ENCODE results near the gene EPB41L4B.
"Not testable (repeated sequence)": the region's sequence is repeated elsewhere in the genome, so short reads cannot be mapped to it uniquely, and the experiment has no call there.

EPB41L4B gene

DNA sequence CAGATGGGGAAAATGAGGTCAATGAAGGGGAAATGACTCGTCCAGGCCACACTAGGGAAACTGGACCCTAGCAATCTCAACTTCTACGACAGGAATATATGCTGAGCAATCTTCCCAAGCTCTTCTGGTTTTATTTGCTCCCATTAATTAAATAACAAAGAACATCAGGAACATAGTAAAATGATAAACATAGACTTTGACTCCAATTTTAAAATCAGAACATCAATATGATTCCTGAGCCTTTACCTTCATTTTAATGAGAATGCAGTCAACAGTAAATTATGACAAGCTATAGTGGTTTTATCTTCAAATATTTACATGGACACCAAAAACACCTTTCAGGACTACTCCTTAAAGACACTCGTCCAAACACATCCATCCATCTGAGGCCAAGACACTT lies 79.7 kb downstream of the EPB41L4B start:
- FAIRE-seq, result no peak

DNA sequence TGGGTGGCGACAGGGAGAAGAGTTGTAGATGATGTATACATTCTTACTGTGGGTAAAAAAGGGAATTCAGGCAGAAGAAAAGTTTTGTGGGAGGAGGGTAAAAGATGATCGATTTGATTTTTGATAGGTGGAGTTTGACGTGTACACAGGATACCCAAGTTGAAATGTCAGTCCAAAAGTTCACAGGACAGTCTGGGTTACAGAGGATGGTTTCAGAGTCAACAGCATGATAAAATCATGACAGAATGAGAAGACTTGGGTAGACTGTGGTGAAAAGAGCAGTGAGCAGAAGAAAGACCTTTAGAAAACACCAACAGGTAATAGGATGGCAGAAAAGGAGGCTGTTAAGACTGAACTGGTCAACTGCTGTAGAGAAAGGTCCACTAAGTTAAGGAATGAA lies 81.6 kb downstream of the EPB41L4B start:
- no peak for FAIRE-seq

DNA sequence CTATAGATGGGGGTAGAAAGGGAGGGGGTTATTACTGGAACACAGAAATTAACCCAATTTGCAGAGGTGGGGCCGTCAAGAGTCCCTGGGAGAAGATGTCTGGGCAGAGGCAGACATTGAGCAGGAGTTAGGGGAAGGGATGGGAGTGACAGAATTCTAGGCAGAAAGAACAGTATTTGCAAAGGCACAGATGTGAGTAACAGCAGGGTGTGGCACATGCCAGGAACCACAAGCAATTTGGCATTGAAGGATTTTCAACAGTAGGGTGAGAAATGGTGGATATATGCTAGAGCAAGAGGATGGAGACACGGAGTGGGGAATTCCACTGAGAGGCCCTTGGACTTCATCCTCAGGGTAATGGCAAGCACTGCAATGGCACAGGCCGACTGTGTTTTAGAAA lies 82.2 kb downstream of the EPB41L4B start:
- no peak for FAIRE-seq

DNA sequence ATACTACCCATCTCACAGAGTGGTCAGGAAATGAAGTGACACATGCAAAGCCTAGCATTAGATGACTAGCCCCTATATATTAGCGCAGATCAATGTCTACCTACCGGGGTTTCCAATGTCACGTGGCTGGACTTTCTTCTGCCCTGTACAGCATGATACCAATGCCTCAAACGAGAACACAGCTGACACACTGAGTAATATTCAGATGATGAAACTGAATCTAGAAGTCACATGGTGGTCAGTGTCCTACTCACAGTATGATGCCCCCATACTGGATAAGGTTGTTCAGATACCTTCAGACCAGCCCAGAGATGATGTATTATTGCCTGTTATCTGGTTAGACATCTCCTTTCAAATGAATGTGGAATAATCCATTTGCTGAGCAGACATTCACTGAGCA lies 82.7 kb downstream of the EPB41L4B start:
- no peak for FAIRE-seq

DNA sequence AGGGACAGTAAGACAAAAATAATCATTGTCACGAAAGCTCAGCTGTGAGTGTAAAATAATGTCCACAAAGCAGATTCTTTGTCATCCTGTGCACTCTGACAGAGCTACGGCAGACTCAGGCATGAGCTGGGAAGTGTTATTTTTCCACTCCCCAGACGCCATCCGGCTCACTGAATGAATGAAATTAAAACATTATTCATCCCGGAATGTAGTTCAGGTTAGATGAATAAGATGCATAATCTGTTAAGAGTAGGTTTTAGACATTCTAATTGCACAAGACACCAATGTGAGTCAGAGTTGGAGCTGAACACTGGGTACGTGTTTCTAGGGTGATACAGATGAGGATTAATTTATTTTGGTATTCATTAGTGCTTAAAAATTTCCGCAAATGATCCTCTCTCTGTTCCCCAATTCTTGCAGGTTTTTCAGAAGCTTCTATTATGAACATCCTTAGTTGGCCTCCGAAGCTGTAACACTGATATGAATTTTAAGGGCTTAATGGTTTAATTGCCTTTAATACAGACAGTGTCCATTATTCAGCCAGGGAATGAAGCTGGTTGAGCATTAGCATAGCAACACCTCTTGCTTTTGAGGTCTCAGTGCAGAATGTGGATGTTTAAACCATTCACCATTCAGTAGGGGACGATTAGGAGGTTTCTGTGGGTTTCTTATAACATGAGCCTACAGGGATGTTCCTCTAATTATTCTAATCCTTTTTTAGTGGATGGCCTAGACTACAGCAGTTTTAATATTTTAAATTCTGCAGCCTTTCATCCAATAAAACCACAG lies 88.2 kb downstream of the EPB41L4B start:
- no peak for FAIRE-seq

DNA sequence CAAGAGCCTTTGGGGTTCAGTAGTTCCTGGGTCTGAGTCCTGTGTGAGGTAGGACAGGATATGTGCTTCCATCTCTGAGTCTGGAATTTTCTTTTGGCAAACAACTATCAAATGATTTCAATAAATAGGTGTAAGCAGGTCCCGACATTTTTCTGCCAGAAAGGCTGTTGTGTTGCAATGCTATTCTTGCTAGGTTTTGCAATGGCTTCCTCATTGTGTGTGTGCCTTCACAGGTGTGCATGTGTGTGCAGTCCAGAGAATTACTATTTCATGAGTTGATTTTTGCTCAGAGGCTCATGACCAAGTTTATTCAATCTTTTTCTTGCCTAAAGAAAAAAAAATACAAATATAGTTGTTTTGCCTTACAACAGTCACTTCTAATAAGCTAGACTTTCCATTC lies 89.3 kb downstream of the EPB41L4B start:
- no peak for FAIRE-seq

DNA sequence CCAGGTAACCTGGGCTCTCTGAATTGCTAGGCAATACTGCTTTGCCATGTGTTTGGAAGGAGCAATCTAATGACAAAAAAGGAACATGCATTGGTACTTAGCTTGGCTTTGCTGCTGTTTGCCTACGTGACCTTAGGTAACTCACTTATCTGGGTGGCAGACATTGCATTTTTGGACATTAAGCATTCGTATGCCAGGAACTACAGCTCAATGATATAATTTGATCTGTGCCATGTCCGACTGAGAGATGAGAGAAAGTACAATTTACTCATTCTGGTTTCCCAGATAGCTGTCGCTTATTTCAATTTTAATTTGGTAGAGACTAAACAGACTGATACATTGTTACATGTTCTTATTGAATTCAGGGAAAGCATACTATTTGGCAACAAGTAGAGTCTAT lies 90.6 kb downstream of the EPB41L4B start:
- FAIRE-seq, result no peak

DNA sequence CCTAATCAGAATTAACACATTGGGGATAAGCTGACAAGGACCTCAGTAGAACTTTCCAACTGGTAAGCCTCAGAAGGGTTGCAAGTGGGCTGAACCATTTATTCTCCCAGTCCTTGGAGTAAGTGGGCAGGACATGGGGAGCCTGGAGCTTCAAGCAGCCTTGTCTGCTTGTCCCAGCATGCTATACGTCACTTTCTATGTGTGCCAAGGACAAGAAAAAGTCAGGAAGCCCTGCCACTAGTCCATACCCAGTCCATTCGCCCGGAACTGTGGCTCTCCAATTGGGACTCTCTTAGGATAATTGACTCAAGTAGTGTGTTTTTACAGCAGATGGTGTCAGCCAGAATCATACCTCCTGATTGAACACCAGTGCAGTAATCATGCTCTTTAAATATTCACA lies 91.2 kb downstream of the EPB41L4B start:
- no peak for FAIRE-seq

DNA sequence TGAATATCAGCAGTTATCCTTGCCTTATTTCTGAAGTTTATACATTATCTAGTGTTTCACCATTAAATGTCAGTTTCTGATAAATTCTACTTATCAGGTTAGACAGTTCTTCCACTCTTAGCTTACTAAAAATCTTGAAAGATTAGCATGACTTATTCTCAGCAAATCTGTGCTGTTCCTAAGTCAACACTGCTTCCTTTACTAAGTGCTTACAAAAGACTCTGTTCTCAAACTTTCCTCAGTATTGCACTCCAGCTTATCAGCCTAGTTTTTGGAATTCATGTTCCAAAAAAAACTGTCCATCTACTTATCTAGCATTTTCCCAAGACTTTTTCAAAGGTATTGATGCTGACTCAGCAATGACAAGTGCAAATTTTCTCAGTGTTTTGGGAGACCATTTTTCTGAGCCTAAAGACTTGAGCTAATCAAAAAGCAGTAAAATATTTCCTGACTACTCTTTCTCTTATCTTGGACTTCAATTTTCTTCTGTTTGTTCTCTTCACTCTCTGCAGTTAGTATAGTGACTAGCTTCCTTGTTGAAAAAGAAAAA lies 92.7 kb downstream of the EPB41L4B start:
- no peak for FAIRE-seq

DNA sequence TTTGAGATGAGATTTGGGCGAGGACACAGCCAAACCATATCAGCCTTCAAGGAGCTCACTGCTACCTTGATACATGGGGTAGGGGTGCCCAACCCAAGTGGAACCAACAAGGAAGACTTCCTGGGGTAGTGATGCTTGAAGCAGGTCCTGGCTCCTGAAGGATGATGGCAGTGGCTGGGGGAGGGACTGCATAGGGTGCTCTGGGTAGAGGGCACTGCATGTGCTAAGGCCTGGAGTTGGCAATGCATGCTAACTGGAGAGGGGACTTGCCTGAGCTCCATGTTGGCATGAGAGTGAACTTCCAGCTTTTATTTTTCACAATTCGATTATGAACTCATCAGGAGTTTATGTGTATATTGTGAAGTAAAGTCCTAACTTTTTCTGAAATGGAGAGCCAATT lies 95.2 kb downstream of the EPB41L4B start:
- FAIRE-seq, result no peak

DNA sequence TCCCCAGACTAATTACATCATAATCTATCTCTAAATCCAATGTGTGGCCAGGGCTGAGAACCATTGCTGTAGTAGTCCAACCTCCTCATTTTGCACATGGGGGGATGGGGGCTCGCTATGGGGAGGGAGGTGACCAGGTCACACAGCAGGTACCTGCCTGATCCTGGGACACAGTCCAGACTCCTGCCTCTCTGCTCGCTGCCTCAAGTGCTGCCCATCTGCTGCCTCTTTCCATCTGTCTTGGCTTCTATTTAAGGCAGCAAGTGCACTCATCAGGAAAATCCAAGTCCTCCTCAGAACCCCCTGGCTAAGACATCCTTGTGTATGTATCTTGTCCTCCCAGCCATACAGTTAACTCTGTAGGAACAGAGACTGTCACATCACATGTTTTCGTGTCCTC lies 96.1 kb downstream of the EPB41L4B start:
- no peak for FAIRE-seq

DNA sequence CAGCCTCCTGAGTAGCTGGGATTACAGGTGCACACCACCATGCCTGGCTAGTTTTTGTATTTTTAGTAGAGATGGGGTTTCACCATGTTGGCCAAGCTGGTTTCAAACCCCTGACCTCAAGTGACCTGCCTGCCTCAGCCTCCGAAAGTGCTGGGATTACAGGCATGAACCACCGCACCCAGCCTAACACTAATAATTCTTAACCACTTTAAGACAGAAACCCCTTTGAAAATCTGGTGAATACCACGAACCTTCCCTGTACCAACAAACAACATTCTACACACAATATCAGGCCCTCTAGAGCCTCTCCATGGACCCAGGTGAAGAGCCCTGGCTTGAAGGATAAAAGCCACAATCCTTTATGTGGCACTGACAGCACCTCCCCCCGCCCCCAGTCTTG lies 102.6 kb downstream of the EPB41L4B start:
- not testable (repeated sequence) for FAIRE-seq

DNA sequence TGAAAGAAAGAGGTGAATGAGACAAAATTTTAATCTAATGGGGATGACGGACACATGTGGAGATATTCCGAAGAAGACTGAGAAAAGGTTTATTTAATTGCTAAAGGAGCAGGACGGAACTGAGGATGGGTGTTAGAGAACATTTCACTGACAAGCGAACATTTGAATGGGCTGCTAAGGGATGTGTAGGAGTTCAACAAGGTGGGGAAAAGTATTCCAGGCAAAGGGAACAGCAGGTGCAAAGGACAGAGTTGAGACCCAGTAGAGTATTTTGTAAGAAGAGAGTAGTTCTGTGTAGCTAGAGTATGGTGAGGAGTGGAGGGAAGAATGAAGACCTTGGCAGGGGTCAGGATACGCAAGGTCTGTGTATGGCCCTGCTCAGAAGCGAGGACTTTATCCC lies 106.4 kb downstream of the EPB41L4B start:
- no peak for FAIRE-seq

DNA sequence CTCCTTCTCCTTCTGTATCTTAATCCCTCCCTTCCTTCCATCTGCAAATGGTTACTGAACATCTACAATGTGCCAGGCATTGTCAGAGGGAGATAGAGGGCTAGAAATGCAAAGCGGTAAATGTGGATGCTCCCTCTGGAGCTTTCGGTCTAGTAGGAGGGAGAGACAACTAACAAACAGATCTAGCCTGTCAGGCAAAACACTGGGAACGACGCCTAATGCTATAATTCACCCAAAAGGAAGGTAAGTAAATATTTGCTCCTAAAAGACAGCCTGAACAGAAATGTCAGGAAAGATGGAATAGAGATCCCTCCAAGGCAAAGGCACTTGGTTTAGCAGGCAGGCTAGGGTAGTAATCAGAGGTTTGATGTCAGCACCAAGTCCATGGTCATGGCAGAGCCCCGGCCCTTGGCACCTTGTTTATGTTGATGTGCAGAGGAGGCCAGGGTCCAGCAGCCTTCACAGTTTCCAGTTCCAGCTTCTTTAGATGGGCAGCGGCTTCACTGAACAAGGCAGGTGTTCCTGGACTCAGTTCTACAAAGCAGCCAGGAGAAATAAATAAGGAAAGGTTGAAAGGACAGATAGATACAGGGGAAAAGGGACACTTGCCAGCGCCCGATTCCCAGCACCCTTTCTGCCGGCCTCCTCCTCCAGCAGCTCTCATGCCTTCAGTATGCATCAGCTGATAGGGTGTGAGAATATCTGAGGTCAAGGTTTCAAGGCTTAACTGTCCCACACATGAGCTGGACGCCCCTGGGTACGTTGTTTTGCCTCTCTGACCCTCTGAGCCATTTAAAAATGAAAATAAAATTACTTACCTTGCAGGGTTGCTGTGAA lies 107.4 kb downstream of the EPB41L4B start:
- FAIRE-seq, result no peak

DNA sequence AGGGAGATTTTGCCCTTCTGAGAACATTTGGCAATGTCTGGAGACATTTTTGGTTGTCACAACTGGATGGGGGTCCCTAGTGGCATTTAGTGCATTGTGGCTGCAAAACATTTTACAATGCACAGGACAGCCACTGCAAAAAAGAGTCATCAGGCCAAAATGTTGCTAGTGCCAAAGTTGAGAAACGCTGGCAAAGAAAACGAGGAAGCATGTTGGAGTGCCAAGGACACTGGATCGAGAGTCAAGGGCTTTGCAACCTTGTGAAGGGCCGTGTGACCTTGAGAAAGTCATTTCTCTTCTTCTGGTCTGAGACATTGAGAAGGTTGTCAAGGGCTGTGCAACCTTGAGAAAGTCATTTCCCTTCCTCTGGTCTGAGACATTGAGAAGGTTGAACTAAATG lies 108.1 kb downstream of the EPB41L4B start:
- no peak for FAIRE-seq

DNA sequence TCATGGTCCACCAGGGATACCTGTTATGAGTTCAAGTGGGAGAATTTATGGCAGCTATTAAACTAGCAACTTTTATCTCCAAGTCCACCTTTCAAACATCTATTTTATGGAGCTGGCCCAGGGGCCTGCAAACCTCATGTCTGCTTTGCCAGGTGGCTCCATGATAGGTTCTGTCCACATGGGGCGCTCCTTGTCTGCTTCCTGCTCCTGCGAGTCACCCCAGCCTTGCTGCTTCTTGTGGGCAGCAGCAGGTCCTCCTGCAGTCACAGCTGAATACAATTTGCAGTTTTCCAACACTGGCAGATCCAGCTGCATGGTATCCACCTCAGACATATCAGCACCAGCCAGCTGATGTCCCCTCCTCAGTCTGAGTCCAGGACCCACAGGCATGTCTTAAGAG lies 114.2 kb downstream of the EPB41L4B start:
- FAIRE-seq, result no peak

DNA sequence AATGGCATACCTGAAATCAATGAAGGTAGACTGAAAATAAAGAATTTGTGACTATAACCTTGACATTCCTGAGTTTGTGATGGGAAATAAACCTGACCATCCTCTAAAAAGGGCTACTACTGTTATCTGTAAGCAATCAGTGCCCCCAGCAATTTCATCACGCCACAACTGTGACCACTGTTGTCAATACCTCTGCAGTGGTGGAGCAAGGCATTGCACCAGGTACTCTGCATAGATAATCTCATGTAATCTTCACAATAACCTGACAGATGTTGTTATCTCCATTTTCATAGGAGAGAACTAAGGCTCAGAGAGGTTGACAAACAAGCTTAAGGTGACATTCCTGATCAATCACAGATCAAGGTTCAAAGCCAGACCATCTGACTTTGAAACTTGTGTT lies 115.3 kb downstream of the EPB41L4B start:
- no peak for FAIRE-seq

DNA sequence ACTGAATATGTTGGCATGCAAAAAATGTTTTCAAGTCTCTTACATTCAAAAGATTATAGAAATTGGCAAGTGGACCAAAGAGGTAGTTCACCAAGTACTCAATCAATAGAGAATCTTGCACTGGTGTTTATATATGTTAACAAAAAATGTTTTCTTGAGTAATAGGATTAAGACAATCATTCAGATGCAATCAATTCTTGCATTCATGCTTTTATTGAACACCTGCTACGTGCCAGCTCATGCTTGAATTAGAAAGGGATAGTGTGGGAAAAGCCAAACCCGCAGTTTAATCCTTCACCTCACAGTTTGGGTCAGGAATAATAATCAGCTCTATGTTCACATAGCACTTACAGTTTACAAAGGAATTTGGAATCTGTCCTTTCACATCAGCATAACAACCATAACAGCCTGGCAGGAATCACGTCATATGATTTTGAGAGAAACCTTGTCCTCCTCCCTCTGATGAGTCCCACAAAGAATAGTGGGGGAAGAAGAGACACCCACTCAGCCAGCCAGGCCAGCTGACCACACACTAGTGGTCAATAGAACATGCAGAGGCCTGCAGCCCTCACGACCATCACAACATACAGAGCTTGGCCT lies 117.0 kb downstream of the EPB41L4B start:
- FAIRE-seq, result no peak

DNA sequence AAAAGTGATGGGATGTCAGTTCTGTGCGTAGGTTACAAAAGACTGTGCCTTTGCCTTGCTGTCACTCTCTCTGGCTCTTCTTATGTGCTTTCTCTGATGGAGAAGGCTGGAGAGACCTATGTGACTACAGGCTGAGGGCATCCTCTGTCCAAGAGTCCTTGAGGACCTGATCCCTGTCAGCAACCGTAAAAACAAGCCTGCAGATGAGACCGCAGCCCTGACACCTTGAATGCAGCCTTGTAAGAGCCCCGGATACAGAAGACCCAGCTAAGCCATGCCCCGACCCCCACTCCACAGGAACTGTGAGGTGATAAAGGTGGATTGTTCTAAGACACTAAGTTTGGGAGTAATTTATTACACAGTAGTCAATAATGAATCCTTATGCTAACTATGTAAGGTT lies 121.2 kb downstream of the EPB41L4B start:
- FAIRE-seq, result no peak

DNA sequence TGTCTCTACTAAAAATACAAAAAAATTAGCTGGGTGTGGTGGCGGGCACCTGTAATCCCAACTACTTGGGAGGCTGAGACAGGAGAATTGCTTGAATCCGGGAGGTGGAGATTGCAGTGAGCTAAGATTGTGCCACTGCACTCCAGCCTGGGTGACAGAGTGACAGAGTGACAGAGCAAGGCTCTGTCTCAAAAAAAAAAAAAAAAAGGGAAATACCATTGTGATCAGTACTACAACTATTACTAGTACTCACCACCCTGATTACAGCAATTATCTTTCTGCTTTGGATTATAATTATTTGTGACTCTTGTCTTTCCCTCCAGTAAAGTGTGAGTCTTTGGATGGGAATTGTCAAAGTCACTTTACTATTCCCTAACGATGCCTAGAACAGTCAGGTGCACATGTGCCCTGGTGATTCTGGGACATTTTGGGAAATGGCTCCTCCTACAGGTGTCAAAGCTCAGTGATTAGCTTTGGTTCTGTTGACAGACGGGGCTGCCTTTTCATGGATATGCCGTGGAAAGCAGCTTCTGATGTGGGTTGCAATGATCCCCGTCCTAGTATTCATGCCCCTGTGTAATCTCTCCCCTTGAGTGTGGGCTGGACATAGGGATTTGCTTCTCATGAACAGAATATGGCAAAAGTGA lies 122.0 kb downstream of the EPB41L4B start:
- no peak for FAIRE-seq

DNA sequence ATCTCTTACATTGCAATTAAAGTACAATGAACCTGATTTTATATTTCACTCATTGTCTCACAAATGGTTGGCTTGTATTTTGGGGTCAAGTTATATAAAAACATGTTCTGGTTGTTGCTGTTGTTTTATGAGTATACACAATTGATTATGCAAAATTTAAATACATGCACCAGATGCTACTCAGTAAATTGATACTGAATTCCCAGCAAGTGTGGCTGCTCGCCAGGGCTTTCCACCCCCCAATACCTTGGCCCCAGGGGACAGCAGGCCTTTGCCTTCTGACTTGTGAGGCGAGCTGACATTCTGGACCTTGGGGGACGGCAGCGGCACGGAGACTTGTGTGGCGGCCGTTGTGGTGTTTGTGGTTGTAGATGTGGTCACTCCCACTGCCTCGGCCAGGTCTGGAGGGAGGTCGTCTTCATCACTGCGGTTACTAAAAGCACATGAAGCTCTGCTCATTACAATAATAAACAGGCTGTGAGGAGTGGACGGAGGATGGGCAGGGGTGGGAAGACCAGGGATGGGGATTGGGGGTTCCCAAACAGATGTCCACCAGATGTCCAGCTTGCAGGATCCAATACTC lies 126.8 kb downstream of the EPB41L4B start:
- FAIRE-seq, result no peak

DNA sequence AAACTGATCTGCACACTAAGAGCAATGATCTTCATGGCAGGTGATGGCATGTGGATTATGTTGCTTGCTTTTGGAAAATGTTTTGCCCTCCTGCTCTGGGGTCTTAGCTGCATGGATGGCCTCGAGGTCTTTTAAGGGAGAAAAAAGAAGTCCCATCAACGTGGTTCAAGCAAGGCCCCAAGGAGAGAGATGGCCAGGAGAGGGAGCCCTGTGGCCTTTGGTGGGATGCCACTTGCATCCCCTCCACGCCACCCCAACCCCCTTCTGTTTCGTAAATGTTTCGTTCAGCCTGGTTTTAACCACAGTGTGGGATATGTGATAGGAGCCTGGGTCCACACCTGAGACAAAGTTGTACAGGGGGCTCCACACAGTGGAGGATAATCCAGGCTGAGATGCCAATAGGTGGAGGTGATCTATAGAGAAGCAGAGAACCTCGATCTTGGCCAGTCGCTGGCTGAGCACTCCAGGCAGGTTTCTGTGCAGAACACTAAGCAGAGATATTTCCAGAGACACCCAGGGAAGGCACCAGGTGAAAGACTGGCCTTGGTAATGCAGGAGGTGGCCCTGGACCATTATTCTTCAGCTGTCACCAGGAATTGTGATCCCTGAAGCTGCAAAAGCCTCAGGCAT lies 128.0 kb downstream of the EPB41L4B start:
- FAIRE-seq, result no peak

All from TTC549 (cell line).